ENCODE measurements around the gene B3GAT1. TPM values are rescaled to one million over a fixed set of nuclear protein-coding genes. Genes with fewer than 3 reads are reported as not detected.

The B3GAT1 gene
- total RNA-seq, 3 donors from 2014 or later (not counting 1 experiment from before 2014, with no cell fraction given): 41.3 to 78.4 (median 65.1) TPM

- intact Hi-C loops (cut with micrococcal nuclease): no loop called here
- no peak for TF ChIP-seq CTCF (IDR thresholded peaks at IDR 0.05)
- Histone ChIP-seq H3K4me1 (ENCODE audit: control insufficient read depth, insufficient read depth, low read length) (peaks cover 59% of the 10 kb centered on the region), H3K27ac (ENCODE audit: low read length) (peak overlapping the region; percentile 35), H3K27me3 (ENCODE audit: control insufficient read depth, insufficient read depth, low read length) (peaks cover 17% of the 10 kb centered on the region), H3K4me3 (ENCODE audit: low read length) (no peak overlapping the region), H3K36me3 (ENCODE audit: control insufficient read depth, insufficient read depth, low read length) (no peaks in the 10 kb centered on the region), H3K9me3 (ENCODE audit: control insufficient read depth, insufficient read depth, low read length) (no peaks in the 10 kb centered on the region)
- H3K27ac Mint-ChIP-seq: peak overlapping the region; percentile 75 to 76
- WGBS (ENCODE audit: insufficient coverage): 59% methylated on average over 10 of the region's 11 CpGs
- peak overlapping the region; percentile 63 for H3K4me3 Mint-ChIP-seq
- peaks cover 0 to 14% of the 10 kb centered on the region in 2 donors for H3K27me3 Mint-ChIP-seq (ENCODE audit: low read depth in 2 of 2)
- DNase-seq: peak in 1 of 2 donors; percentile 15
- peaks cover 46 to 68% of the 10 kb centered on the region in 2 donors for H3K4me1 Mint-ChIP-seq
- ATAC-seq: peak; percentile 55 to 57 (median 56)
- no peaks in the 10 kb centered on the region for H3K36me3 Mint-ChIP-seq
- H3K9me3 Mint-ChIP-seq: no peaks in the 10 kb centered on the region
Observed at GRCh38 chr11:134406264-134407185, 5.5 kb downstream of the B3GAT1 start.

GRCh38 chr11:134405841-134406240 lies 6.2 kb downstream of the B3GAT1 start:
- H3K9me3 ChIP-seq (ENCODE audit: control insufficient read depth, insufficient read depth, low read length): no peaks in the 10 kb centered on the region
- peaks cover 45 to 67% of the 10 kb centered on the region in 2 donors for H3K4me1 Mint-ChIP-seq
- ATAC-seq (no peak), DNase-seq (no peak)
- no peak for TF ChIP-seq CTCF (IDR thresholded peaks at IDR 0.05)
- 87% methylated on average over 9 of the region's 9 CpGs for WGBS (ENCODE audit: insufficient coverage)
- peaks cover 11% of the 10 kb centered on the region for H3K27me3 ChIP-seq (ENCODE audit: control insufficient read depth, insufficient read depth, low read length)
- H3K27me3 Mint-ChIP-seq (ENCODE audit: low read depth in 2 of 2): peaks cover 0 to 12% of the 10 kb centered on the region in 2 donors
- no peaks in the 10 kb centered on the region for H3K36me3 ChIP-seq (ENCODE audit: control insufficient read depth, insufficient read depth, low read length)
- H3K36me3 Mint-ChIP-seq: no peaks in the 10 kb centered on the region
- H3K4me3 ChIP-seq (ENCODE audit: low read length): no peak overlapping the region
- intact Hi-C loops (cut with micrococcal nuclease): no loop called here
- peaks cover 52% of the 10 kb centered on the region for H3K4me1 ChIP-seq (ENCODE audit: control insufficient read depth, insufficient read depth, low read length)
- H3K4me3 Mint-ChIP-seq: no peak overlapping the region
- no peaks in the 10 kb centered on the region for H3K9me3 Mint-ChIP-seq
- peak overlapping the region; percentile 75 to 76 for H3K27ac Mint-ChIP-seq
- peak overlapping the region; percentile 35 for H3K27ac ChIP-seq (ENCODE audit: low read length)

GRCh38 chr11:134405436-134405835 lies 6.6 kb downstream of the B3GAT1 start:
- DNase-seq (no peak), ATAC-seq (no peak)
- peak overlapping the region; percentile 61 to 71 for H3K27ac Mint-ChIP-seq
- Histone ChIP-seq H3K27ac (ENCODE audit: low read length) (no peak overlapping the region), H3K4me1 (ENCODE audit: control insufficient read depth, insufficient read depth, low read length) (peaks cover 48% of the 10 kb centered on the region), H3K36me3 (ENCODE audit: control insufficient read depth, insufficient read depth, low read length) (no peaks in the 10 kb centered on the region), H3K27me3 (ENCODE audit: control insufficient read depth, insufficient read depth, low read length) (peaks cover 9% of the 10 kb centered on the region), H3K4me3 (ENCODE audit: low read length) (no peak overlapping the region), H3K9me3 (ENCODE audit: control insufficient read depth, insufficient read depth, low read length) (no peaks in the 10 kb centered on the region)
- H3K27me3 Mint-ChIP-seq (ENCODE audit: low read depth in 2 of 2): peaks cover 0 to 12% of the 10 kb centered on the region in 2 donors
- TF ChIP-seq CTCF (IDR thresholded peaks at IDR 0.05): no peak
- H3K9me3 Mint-ChIP-seq: no peaks in the 10 kb centered on the region
- intact Hi-C loops (cut with micrococcal nuclease): no loop called here
- H3K4me1 Mint-ChIP-seq: peaks cover 45 to 67% of the 10 kb centered on the region in 2 donors
- H3K36me3 Mint-ChIP-seq: no peaks in the 10 kb centered on the region
- no peak overlapping the region for H3K4me3 Mint-ChIP-seq
- WGBS (ENCODE audit: insufficient coverage): 84% methylated on average over 4 of the region's 8 CpGs

All from natural killer cell (primary cell).